Hematopoietic multipotent progenitor cell treated with erythropoietin and hydrocortisone succinate and interleukin-3 and kit ligand, for 15 days (in vitro differentiated cells): ENCODE results near the gene TCF4.

ENCODE experiments used
- DNase-seq: peaks from one replicate; pipeline ENCODE4 v3.0.0-alpha.2; 2015; ENCODE audit warnings: low spot score

Gene TCF4

DNA sequence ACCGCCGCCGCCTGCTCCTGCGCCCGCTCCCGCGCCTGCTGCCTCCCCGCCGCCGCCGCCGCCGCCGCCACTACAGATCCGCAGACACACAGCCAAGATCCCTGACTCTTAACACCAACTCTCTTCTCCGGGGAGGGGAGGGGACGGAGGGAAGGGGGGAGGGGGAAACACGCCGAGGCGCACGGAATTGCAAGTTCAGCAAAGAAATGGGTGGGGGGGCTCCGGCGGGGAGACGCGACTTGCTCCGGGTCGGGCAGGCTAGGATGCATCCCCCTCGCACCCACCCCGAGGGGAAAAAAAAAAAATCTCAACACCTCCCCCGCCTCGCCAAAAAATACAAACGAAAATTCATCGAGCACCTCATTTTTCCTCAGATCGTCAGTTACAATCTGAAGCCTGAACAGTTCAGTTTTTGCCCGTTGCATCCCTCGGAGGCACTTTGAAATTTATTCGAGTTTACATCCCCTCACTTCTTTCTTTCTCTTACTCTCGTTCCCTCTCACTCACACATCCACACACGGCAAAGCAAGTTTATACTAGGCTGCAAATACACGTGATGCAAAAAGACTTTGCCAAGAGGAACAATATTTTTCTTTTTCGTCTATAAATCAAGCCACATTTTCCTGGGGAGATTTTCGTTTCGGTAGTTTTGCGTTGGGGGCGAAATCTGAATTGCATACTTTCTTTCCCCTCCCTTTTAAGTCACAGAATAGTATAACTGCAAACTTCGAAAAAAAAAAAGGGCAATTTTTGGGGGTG is at the start of gene TCF4:
Gene TCF4 (minus strand): TSS at position 82 of the 759 bp plus-strand sequence. CDS start 1,076 bp downstream, outside the sequence.
- DNase-seq, result peak; percentile 43

DNA sequence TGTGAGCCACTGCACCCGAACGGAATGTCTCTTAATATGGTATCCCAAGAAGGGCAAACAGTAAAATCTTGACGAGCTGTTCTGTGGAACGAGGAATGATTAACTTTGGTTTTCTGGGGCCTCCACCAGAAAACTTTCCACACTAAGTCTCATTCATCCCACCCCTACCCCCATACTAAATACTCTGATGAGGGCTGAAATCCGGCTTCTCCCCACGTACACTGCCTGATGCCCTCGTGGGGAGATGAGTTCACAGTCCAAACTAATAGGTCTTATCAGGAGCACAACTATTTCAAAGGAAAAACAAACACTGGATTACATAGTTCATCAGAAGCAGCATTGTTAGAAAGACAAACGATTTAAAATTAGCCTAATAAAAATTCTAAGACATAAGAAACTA is 49.2 kb upstream of the TCF4 start:
- no peak for DNase-seq

DNA sequence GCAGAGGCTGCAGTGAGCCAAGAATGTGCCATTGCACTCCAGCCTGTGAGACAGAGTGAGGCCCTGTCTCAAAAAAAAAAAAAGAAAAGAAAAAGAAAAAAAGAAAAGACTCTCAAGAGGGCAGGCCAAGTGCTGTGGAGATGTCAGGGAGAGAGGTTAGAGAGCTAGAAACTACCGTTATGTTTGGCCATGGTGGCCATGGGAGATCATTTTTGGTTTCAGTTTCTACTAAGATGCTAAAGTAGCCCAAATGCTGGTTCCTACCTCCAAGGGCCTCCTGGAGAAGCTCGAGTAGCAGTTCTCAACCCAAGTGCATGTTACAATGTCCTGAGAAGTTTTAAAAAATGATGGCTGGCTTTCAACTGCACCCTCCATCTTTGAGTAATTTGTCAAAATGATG is 47.4 kb upstream of the TCF4 start:
- no peak for DNase-seq

DNA sequence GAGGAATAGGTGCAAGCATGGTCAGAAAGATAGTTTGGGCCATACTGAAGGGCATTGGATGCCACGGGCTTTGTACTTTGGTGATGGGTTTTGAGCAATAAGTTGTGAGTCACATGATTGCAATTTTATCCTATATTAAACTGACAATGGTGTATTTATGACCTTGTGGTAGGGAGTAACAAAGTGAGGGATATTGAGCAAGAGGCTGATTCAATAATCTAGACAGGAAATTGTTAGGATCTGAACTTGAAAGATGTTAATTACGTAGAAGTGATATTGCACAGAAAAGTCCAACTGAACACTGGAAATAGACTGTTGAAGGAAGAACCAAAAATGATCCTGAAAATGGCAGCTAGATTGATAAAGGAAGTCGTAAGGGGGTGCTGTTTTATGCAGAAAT is 46.6 kb upstream of the TCF4 start:
- no peak for DNase-seq

DNA sequence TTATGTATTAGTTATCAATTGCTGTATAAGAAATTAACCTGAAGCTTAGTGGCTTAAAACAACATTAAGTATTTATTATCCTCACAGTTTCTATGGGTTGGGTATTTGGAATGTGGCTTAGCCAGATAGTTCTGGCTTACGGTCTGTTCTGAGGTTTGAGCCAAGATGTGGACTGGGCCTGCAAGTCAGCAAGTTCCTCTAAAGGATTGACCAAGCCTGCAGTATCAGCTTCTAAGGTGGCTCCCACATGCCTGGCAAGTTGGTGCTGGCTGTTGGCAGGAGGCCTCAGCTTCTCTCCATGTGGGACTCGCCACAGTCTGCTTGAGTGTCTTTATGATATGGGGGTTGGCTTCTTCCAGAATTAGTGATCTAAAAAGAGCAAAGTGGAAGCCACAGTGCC is 45.0 kb upstream of the TCF4 start:
- no peak for DNase-seq

DNA sequence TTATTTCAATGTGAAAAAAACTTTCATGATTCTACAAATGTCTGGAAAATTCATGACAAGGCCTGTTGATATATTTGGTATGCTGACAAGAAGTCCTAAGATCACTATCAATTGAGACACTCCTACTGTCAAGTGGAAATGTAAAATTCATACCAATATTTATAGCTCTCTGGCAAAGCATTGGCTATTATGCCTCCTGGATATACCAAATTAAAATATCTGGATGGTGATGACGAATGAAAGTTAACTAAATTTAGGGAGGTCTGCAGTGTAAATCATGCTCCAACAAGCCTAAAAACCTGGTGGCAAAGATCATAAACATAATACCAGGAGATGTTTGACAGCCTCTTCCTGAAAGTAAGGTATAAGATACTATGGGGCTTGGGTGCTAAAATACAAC is 41.1 kb upstream of the TCF4 start:
- DNase-seq, result no peak

DNA sequence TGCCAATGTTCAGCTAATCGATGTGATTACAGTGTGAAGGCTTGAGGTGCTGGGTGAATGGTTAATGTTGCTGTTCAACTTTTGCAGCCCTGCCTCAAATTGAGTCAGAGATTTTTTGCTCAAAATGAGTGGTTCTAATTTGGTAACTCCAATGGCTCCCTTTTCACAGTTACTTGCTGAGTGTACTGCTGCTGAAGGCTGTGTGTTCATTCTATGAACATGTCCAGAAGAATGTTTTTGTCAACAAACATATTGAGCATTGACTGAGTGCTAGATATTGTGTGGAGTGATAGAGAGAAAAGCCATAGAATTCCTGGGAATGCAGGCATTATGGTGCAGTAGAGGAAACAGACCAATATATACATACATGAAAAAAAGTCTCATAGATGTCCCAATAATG is 39.0 kb upstream of the TCF4 start:
- no peak for DNase-seq

DNA sequence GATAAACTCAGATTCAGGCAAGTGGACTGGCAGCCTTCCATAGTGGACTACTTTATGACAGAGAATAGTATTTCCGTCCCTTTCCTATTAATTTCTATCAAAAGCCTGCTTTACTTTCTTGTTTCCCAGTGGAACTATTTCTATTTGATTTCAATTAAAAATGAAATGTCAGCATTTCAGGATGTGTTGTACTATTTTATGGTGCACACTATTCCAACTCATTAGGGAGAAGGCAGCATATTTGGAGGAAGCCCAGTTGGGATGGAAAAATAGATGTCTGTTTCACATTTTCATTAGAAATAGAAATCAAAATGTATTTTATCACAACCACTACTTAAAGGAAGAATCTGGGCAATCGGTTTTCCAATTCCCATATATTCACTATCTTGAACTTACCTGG is 37.9 kb upstream of the TCF4 start:
- DNase-seq, result no peak

DNA sequence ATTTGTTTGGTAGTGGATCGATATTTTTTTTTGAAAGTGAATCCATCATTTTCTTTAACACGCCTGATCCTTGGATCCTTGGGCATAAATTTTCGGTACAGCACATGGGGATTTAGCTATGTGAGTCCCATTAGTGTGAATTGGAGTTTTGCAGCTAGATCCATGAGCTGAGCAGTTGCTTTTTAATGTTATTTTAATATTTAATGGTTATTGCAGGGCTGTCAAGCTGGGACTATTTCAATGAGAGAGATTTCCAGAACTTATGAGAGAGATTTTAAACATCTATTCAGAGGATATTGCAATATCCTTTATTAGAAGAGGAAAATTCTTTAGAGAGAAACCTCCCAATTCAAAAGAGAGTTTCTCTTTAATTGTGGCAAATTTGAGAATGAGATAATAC is 35.6 kb upstream of the TCF4 start:
- no peak for DNase-seq

DNA sequence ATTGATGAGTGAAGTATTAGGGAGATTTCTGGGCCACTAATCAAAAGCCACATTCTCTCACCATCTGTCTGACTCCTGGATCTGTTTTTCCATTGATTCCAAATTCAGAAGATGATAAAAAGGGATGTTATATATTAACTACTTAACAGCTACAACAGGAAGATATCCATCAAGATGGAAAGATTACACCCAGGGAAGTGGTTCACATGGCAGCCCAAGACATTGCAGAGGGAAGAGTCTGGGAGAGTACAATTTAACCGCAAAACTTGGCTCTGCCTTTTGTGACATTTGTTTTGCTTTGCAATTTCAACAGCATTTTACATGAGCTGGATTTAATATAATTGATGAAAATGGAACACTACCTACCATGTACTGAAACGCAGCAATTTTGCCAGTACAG is 22.5 kb upstream of the TCF4 start:
- DNase-seq, result no peak

DNA sequence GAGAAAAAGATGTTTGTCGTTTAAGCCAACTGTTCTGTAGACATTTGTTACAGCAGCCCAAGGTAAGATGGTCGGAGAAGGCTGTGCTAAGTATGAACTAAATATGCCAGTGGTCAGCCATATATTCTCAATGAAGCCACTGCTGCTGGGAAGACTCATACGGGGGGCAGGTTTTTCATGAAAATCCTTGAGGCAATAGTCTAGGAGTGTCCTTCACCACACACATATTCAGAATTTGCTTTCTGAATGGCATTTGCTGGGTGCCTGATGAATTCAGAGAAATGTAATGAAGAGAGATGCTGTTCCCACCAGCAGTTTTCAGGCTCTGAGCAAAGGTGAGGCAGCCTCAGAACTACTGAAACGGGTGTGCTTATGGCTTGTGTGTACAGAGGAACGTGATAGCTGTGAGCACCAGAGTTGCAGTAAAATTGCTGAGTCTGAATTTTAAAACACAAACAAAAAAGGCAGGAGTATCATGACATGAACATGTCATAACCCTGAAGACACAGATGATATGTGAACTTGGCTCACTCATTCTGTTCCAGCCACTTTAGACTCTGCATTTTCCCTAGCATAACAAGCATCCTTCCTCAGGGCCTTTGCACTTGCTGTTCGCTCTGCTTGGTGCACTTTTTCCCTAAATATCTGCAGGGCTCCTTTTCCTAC is 21.3 kb upstream of the TCF4 start:
- DNase-seq, result no peak

DNA sequence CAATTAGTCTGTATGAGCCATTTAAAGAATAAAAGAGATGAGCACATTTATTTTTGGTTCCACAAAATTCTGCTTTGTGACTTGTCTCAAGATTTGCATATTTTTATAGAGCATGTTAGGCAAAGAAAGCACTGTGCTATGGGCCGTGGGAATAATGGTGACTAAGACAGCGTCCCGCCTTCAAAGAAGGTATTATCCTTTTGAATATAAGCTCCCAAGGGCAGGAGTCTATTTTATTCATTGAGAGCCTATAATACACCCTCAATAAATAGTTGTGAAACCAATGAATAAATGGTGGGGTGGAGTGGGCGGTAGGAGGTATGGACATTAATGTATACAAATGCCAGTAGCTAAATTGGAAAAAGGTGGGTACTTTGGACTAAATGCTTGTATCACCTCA is 20.5 kb upstream of the TCF4 start:
- DNase-seq, result no peak

DNA sequence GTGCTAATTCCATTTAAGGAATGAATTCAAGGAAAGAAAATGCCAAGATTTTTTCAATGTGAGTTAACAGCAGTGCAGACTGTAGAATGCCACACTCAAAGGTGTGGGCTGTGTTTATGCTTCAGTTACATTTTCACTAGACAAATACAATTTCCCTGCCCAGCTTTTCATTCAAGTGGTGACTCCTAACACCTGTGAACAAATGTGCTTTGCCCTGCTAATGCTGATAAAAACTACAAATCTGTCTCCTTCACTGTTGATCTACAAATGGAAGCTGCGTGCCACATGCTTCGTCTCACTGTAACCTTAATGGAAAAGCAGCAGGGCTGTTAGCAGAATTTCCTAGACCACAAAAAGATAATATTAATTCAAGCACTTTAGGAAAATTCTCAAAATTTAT is 19.8 kb upstream of the TCF4 start:
- no peak for DNase-seq

DNA sequence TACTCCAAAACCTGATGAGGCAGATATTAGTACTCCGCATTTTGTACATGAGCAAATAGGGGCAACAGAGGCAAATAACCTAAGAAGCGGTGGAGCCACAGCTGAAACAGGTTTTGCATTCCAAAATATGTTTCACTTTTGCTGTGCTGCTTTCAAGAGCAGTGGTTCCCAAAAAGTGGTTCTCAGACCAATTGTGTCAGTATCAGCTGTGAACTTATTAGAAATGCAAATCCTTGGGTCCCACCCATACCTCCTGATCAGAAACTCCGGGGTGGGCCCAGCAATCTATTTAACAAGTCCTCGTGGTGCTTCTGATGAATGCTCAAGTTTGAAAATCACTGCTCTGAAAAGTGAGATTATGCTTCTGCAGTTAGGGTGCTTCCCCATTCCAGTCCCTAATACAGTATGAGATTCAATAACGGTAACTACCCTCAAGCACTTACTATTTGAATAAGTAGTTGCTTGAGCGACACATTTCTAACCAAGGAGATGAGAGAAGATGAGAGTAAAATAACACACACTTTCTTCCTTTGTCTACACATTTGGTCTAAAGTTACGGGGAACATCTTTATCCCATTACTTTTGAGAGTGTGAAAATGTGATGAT is 17.8 kb upstream of the TCF4 start:
- no peak for DNase-seq

DNA sequence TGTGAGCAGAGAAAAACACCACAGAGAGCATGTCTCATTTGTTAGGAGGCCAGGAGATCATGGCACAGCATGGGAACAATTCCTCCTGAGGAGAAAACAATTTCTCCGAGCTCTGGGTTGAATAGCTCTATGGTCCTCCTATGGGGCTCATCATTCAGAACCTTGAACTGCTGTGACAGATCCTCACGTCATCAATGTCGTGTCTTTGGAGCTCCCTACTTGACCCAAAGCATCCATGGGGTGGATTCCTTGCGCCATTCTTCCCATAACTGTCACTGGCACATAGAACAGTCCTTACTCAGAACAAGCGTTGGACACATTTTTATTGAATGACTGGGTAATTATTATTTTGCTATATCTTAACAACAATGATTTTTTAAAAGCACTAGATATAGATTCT is 15.8 kb upstream of the TCF4 start:
- DNase-seq, result no peak

DNA sequence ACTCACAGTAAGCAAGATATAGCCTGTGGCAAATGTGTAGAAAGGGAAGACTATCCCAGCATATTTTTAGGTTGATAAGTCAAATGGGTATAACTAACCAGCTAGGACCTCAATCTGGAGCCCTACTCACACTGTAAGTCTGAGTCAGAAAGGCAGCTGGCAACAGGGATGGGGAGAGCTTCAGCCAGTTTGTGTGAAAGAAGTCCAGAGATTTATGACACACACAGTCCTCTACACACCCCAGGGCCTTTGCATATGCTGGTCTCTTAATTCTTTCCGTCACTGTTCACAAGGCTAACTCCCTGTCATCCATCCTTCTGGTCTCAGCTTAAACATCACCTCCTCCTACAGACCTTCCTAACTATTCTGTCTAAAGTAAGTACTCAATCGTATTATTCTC is 5.9 kb upstream of the TCF4 start:
- DNase-seq, result no peak

DNA sequence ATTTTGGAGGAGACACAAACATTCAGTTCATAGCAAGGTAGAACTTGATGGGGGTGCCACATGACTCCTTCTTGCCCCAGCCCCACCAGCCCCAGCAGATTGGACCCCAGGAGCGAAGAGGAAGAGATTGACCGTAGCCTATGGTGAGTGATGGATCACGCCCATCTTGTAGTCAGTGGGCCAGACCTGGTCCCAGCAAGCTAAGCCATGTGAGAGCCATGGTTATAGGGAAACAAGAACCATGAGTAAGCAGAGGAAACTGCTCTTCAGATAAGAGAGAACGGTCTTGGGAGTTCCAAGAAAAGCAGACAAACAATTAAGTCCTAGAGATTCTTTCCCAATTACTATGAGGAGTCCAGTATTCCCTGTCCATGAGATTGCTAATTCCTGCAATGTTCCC is 4.6 kb upstream of the TCF4 start:
- DNase-seq, result no peak

DNA sequence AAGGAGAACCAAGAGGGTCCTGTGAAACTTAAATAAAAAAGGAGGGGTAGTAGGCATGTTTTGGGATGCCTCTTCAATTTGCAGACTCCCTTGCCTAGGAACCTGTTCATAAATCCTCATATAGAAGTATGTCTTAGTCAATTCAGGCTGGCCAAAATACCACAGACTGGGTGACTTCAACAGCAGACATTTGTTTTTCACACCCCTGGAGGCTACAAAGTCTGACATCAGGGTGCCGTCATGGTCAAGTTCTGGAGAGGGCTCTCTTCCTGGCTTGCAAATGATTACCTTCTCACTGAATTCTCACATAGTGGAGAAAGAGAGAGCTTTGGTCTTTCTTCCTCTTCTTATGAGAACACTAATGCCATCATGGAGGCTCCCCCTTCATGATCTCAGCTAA is 4.1 kb upstream of the TCF4 start:
- no peak for DNase-seq

DNA sequence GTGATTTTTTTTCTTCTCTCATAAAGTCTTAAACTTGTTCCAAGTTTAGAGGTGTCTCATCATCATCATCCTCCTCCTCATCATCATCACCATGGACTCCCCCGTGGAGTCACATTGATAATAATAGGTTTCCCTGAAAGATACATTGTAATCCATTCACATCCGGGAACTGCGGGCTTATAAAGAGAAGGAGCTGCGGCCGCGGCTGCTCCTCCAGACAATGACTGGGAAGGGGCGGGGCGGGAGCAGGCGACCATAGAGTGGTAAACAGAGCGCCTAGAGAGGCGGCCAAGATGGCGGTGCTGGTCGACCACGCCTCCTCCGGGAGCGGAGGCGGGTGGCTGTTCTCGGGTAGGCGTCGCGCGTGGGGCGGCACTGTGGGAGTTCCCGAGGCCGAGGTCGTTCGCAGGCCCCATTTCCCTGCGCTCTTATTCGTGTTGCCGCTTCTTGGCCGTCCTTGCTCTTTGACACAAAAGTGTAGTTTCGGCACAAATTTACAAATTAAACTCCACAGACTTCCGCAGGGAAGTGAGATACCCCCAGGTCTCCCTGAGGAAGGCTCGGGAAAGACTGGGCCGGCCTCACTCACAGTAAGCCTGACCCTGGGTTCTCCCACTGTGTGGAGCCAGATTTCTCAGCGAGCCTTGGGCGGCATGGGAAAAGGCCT is 1.8 kb upstream of the TCF4 start:
- DNase-seq, result peak; percentile 91

DNA sequence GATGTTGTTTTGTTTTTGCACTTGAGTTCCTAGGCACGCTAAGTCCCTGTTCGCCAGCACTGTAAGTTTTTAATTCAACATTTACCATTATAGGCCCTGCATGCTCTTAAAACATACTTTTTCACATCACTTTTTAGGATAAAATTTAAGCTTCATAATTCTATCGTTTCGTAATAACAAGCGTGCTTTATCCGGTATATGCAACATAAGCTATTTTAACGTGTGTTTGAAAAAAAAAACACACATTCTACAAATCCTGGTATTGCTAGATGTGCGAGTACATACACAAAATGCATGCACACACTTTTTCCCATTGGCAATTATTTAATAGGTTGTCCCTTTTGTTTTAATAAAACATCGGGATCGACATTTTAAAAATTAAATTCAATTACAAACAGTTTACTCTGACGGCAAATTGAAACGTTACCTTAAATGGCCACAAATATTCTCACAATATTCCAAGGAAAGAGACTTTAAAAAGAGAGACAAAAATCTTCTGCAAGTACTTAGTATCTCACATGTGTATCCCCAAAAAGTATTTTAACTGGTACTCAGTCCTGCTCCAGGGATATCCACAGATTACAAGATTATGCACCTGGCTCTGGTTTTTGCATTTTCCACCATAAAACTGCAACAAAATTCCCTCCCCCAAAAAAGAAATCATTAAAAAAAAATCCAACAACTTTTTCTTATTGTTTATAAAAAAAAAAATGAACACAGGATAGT is 1.0 kb upstream of the TCF4 start:
- peak; percentile 14 for DNase-seq

DNA sequence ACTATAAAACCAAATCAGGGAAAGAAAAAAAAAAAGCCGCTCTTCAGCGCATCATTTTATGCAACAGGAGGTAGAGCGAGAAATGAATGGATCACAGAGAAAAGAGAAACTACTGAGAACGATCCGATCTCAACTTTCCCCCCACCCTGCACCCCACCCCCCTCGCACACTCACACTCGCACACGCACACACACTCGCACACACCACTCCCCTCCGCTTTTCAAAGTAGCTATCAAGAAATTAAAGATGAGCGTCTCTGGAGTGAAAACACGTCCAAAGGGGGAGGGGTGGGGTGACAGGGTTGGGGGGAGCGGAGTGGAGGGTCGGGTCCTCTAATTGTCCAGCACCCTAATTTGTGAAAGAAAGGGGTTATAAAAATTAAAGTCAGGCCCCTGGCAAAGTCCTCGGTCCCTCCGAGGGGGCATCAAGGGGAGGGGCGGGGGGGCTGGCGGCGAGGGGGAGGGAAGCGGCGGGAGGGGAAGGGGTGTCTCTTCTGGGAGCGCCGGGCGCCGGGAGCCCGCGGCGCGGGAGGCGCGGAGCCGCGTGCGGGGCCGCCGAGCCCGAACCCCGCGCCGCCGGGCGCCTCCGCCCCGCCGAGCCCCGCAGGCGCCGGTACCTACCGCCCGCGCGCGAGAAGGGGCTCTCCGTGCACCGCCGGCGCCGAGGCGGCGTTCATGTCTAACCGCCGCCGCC is 428 bp downstream of the TCF4 start:
- peak; percentile 24 for DNase-seq
